WTC11 (cell line): ENCODE results near the gene INPP4B.

Experiments
- CREB1 ChIP-seq: sonication (generic); formaldehyde crosslinking; IDR thresholded peaks from 2 replicates; pipeline ENCODE4 v1.8.0; 2023; ENCODE audit warnings: mild to moderate bottlenecking, missing genetic modification reagents
- IRF2 ChIP-seq: sonication (generic); formaldehyde crosslinking; IDR thresholded peaks from 2 replicates; pipeline ENCODE4 v1.8.0; 2022; ENCODE audit warnings: low read depth, missing genetic modification reagents, borderline replicate concordance
- JUN ChIP-seq: sonication (generic); formaldehyde crosslinking; IDR thresholded peaks from 2 replicates; pipeline ENCODE4 v1.8.0; 2023; ENCODE audit warnings: mild to moderate bottlenecking, missing genetic modification reagents
- TCF7 ChIP-seq: sonication (generic); formaldehyde crosslinking; IDR thresholded peaks from 2 replicates; pipeline ENCODE4 v1.8.0; 2022; ENCODE audit warnings: mild to moderate bottlenecking, low read depth, missing genetic modification reagents, moderate library complexity
- TP53 ChIP-seq: sonication (generic); formaldehyde crosslinking; IDR thresholded peaks from 2 replicates; pipeline ENCODE4 v1.8.1; 2023; ENCODE audit warnings: mild to moderate bottlenecking, missing genetic modification reagents
- TF ChIP-seq, protein P1 (sequence below): fragments of 200-600 bp; IDR thresholded peaks from 2 replicates; pipeline ENCODE4 v1.8.0; 2022; ENCODE audit warnings: antibody characterized with exemption
- TF ChIP-seq, protein P2 (sequence below): sonication (generic); formaldehyde crosslinking; IDR thresholded peaks from 2 replicates; pipeline ENCODE4 v1.8.0; 2023; ENCODE audit warnings: missing genetic modification reagents
- TF ChIP-seq, protein P3 (sequence below): sonication (generic); formaldehyde crosslinking; IDR thresholded peaks from 2 replicates; pipeline ENCODE4 v1.8.1; 2022; ENCODE audit warnings: missing genetic modification reagents, borderline replicate concordance
- TF ChIP-seq, protein P4 (sequence below): sonication (generic); formaldehyde crosslinking; IDR thresholded peaks from 2 replicates; pipeline ENCODE4 v1.8.0; 2022; ENCODE audit warnings: mild to moderate bottlenecking, missing genetic modification reagents
- TF ChIP-seq, protein P5 (sequence below): sonication (generic); formaldehyde crosslinking; IDR thresholded peaks from 2 replicates; pipeline ENCODE4 v1.8.1; 2023; ENCODE audit warnings: mild to moderate bottlenecking, missing genetic modification reagents, moderate library complexity
- TF ChIP-seq, protein P6 (sequence below): sonication (generic); formaldehyde crosslinking; IDR thresholded peaks from 2 replicates; pipeline ENCODE4 v1.8.0; 2022; ENCODE audit warnings: mild to moderate bottlenecking, missing genetic modification reagents

DNA sequence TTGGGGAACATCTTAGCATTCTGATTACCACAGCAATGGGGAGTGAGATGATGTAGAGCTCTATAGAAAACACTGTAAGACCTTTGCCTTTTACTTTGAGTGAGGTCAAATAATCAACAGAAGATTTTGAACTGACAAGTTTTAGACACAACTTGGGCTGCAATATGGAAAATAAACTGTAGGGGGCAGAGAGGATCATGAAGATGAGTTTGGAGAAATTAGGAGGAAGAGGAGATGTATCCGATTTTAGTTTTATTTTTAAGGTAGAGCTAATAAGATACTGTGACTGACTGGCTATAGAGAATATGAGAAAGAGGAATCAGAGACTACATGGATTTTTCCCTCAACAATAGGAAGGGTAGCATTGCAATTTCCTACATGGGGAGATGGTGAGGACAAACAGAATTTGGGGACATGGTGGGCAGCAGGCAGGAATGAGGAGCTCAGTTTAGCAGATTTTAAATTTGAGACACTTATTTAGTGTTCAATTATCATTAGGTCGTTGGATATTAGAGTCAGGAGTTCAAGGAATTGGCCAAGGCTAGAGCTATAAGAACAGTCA lies 563.1 kb downstream of the INPP4B start:
- TF ChIP-seq, protein P1, sequence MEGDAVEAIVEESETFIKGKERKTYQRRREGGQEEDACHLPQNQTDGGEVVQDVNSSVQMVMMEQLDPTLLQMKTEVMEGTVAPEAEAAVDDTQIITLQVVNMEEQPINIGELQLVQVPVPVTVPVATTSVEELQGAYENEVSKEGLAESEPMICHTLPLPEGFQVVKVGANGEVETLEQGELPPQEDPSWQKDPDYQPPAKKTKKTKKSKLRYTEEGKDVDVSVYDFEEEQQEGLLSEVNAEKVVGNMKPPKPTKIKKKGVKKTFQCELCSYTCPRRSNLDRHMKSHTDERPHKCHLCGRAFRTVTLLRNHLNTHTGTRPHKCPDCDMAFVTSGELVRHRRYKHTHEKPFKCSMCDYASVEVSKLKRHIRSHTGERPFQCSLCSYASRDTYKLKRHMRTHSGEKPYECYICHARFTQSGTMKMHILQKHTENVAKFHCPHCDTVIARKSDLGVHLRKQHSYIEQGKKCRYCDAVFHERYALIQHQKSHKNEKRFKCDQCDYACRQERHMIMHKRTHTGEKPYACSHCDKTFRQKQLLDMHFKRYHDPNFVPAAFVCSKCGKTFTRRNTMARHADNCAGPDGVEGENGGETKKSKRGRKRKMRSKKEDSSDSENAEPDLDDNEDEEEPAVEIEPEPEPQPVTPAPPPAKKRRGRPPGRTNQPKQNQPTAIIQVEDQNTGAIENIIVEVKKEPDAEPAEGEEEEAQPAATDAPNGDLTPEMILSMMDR, result peak; percentile 52; the same call in 1 of the 2 replicates
- TF ChIP-seq, protein P2, sequence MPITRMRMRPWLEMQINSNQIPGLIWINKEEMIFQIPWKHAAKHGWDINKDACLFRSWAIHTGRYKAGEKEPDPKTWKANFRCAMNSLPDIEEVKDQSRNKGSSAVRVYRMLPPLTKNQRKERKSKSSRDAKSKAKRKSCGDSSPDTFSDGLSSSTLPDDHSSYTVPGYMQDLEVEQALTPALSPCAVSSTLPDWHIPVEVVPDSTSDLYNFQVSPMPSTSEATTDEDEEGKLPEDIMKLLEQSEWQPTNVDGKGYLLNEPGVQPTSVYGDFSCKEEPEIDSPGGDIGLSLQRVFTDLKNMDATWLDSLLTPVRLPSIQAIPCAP (CRISPR knock-in tag), result no peak
- TF ChIP-seq CREB1 (CRISPR knock-in tag) (no peak), TCF7 (CRISPR knock-in tag) (no peak), TP53 (no peak), IRF2 (no peak), JUN (no peak)
- TF ChIP-seq, protein P3, sequence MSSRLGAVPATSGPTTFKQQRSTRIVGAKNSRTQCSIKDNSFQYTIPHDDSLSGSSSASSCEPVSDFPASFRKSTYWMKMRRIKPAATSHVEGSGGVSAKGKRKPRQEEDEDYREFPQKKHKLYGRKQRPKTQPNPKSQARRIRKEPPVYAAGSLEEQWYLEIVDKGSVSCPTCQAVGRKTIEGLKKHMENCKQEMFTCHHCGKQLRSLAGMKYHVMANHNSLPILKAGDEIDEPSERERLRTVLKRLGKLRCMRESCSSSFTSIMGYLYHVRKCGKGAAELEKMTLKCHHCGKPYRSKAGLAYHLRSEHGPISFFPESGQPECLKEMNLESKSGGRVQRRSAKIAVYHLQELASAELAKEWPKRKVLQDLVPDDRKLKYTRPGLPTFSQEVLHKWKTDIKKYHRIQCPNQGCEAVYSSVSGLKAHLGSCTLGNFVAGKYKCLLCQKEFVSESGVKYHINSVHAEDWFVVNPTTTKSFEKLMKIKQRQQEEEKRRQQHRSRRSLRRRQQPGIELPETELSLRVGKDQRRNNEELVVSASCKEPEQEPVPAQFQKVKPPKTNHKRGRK, result no peak
- TF ChIP-seq, protein P4, sequence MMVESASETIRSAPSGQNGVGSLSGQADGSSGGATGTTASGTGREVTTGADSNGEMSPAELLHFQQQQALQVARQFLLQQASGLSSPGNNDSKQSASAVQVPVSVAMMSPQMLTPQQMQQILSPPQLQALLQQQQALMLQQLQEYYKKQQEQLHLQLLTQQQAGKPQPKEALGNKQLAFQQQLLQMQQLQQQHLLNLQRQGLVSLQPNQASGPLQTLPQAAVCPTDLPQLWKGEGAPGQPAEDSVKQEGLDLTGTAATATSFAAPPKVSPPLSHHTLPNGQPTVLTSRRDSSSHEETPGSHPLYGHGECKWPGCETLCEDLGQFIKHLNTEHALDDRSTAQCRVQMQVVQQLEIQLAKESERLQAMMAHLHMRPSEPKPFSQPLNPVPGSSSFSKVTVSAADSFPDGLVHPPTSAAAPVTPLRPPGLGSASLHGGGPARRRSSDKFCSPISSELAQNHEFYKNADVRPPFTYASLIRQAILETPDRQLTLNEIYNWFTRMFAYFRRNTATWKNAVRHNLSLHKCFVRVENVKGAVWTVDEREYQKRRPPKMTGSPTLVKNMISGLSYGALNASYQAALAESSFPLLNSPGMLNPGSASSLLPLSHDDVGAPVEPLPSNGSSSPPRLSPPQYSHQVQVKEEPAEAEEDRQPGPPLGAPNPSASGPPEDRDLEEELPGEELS (CRISPR knock-in tag), result no peak
- TF ChIP-seq, protein P5, sequence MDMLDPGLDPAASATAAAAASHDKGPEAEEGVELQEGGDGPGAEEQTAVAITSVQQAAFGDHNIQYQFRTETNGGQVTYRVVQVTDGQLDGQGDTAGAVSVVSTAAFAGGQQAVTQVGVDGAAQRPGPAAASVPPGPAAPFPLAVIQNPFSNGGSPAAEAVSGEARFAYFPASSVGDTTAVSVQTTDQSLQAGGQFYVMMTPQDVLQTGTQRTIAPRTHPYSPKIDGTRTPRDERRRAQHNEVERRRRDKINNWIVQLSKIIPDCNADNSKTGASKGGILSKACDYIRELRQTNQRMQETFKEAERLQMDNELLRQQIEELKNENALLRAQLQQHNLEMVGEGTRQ (CRISPR knock-in tag), result no peak
- TF ChIP-seq, protein P6, sequence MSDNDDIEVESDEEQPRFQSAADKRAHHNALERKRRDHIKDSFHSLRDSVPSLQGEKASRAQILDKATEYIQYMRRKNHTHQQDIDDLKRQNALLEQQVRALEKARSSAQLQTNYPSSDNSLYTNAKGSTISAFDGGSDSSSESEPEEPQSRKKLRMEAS, result no peak
